ENCODE data around the gene ZBTB9.

ZBTB9 gene

GRCh38 chr6:33455051-33455450 lies 675 bp downstream of the ZBTB9 start:
- DNase-seq (no peak), ATAC-seq (ENCODE audit: insufficient read depth, low read depth) (no peak)
- H3K9me3 ChIP-seq (ENCODE audit: insufficient read depth, low read length, severe bottlenecking) = no peaks in the 10 kb centered on the region
- peaks cover 27% of the 10 kb centered on the region for H3K4me1 ChIP-seq (ENCODE audit: insufficient read depth, low read length)
- peak overlapping the region; percentile 94 for H2AFZ ChIP-seq (ENCODE audit: low read depth, low read length)
- H3K79me2 ChIP-seq (ENCODE audit: insufficient read depth, low read length) = peaks cover 27% of the 10 kb centered on the region
- H3K36me3 ChIP-seq (ENCODE audit: insufficient read depth, low read length) = peaks cover 21% of the 10 kb centered on the region
- peak overlapping the region; percentile 73 for H3K9ac ChIP-seq (ENCODE audit: low read depth, low read length)
- no peak for TF ChIP-seq EZH2 (IDR thresholded peaks at IDR 0.05; ENCODE audit: borderline replicate concordance, low read depth, low read length, severe bottlenecking)
- TF ChIP-seq CTCF (IDR thresholded peaks at IDR 0.05; ENCODE audit: borderline replicate concordance, extremely low read depth, low read length, poor library complexity, severe bottlenecking) = no peak
- peak overlapping the region; percentile 77 to 89; a peak in 3 of 4 replicates for H3K4me3 ChIP-seq (ENCODE audit: low read depth in 1 of 2, low read length in 2 of 2)
- H3K4me2 ChIP-seq (ENCODE audit: insufficient read depth, low read length) = peak overlapping the region; percentile 99
- no peaks in the 10 kb centered on the region for H3K27me3 ChIP-seq (ENCODE audit: insufficient read depth, low read length, poor library complexity)
- peak overlapping the region; percentile 82 for H3K27ac ChIP-seq (ENCODE audit: low read length)
- H4K20me1 ChIP-seq (ENCODE audit: insufficient read depth, low read length) = peaks cover 16% of the 10 kb centered on the region

- Histone ChIP-seq H2AFZ (ENCODE audit: low read depth, low read length) (no peak overlapping the region), H3K4me2 (ENCODE audit: insufficient read depth, low read length) (peak overlapping the region; percentile 99; the same call in 1 of the 2 replicates), H3K79me2 (ENCODE audit: insufficient read depth, low read length) (peaks cover 27% of the 10 kb centered on the region), H3K4me3 (ENCODE audit: low read depth in 1 of 2, low read length in 2 of 2) (no peak overlapping the region), H4K20me1 (ENCODE audit: insufficient read depth, low read length) (peaks cover 16% of the 10 kb centered on the region), H3K9ac (ENCODE audit: low read depth, low read length) (no peak overlapping the region), H3K36me3 (ENCODE audit: insufficient read depth, low read length) (peaks cover 20% of the 10 kb centered on the region), H3K4me1 (ENCODE audit: insufficient read depth, low read length) (peaks cover 27% of the 10 kb centered on the region), H3K9me3 (ENCODE audit: insufficient read depth, low read length, severe bottlenecking) (no peaks in the 10 kb centered on the region), H3K27ac (ENCODE audit: low read length) (no peak overlapping the region), H3K27me3 (ENCODE audit: insufficient read depth, low read length, poor library complexity) (no peaks in the 10 kb centered on the region)
- DNase-seq = no peak
- no peak for ATAC-seq (ENCODE audit: insufficient read depth, low read depth)
- TF ChIP-seq EZH2 (IDR thresholded peaks at IDR 0.05; ENCODE audit: borderline replicate concordance, low read depth, low read length, severe bottlenecking) = no peak
- TF ChIP-seq CTCF (IDR thresholded peaks at IDR 0.05; ENCODE audit: borderline replicate concordance, extremely low read depth, low read length, poor library complexity, severe bottlenecking) = no peak
Measured at GRCh38 chr6:33456156-33456555, 1.8 kb downstream of the ZBTB9 start.

GRCh38 chr6:33458676-33459075 lies 4.3 kb downstream of the ZBTB9 start:
- no peak overlapping the region for H3K27ac ChIP-seq (ENCODE audit: low read length)
- peaks cover 15% of the 10 kb centered on the region for H3K4me1 ChIP-seq (ENCODE audit: insufficient read depth, low read length)
- peaks cover 16% of the 10 kb centered on the region for H4K20me1 ChIP-seq (ENCODE audit: insufficient read depth, low read length)
- peaks cover 3% of the 10 kb centered on the region for H3K27me3 ChIP-seq (ENCODE audit: insufficient read depth, low read length, poor library complexity)
- no peak overlapping the region for H3K9ac ChIP-seq (ENCODE audit: low read depth, low read length)
- H3K79me2 ChIP-seq (ENCODE audit: insufficient read depth, low read length) = peaks cover 24% of the 10 kb centered on the region
- H3K4me2 ChIP-seq (ENCODE audit: insufficient read depth, low read length) = no peak overlapping the region
- DNase-seq = no peak
- H3K9me3 ChIP-seq (ENCODE audit: insufficient read depth, low read length, severe bottlenecking) = no peaks in the 10 kb centered on the region
- no peak overlapping the region for H3K4me3 ChIP-seq (ENCODE audit: low read depth in 1 of 2, low read length in 2 of 2)
- H2AFZ ChIP-seq (ENCODE audit: low read depth, low read length) = no peak overlapping the region
- H3K36me3 ChIP-seq (ENCODE audit: insufficient read depth, low read length) = peaks cover 16% of the 10 kb centered on the region
- no peak for ATAC-seq (ENCODE audit: insufficient read depth, low read depth)
- no peak for TF ChIP-seq CTCF (IDR thresholded peaks at IDR 0.05; ENCODE audit: borderline replicate concordance, extremely low read depth, low read length, poor library complexity, severe bottlenecking)
- no peak for TF ChIP-seq EZH2 (IDR thresholded peaks at IDR 0.05; ENCODE audit: borderline replicate concordance, low read depth, low read length, severe bottlenecking)

GRCh38 chr6:33459226-33459625 lies 4.8 kb downstream of the ZBTB9 start:
- H3K4me2 ChIP-seq (ENCODE audit: insufficient read depth, low read length) = no peak overlapping the region
- peaks cover 3% of the 10 kb centered on the region for H3K27me3 ChIP-seq (ENCODE audit: insufficient read depth, low read length, poor library complexity)
- H3K79me2 ChIP-seq (ENCODE audit: insufficient read depth, low read length) = peaks cover 19% of the 10 kb centered on the region
- no peak overlapping the region for H3K4me3 ChIP-seq (ENCODE audit: low read depth in 1 of 2, low read length in 2 of 2)
- DNase-seq = no peak
- no peak for TF ChIP-seq CTCF (IDR thresholded peaks at IDR 0.05; ENCODE audit: borderline replicate concordance, extremely low read depth, low read length, poor library complexity, severe bottlenecking)
- TF ChIP-seq EZH2 (IDR thresholded peaks at IDR 0.05; ENCODE audit: borderline replicate concordance, low read depth, low read length, severe bottlenecking) = no peak
- ATAC-seq (ENCODE audit: insufficient read depth, low read depth) = no peak
- H3K9ac ChIP-seq (ENCODE audit: low read depth, low read length) = no peak overlapping the region
- no peak overlapping the region for H2AFZ ChIP-seq (ENCODE audit: low read depth, low read length)
- H3K36me3 ChIP-seq (ENCODE audit: insufficient read depth, low read length) = peaks cover 16% of the 10 kb centered on the region
- H3K27ac ChIP-seq (ENCODE audit: low read length) = no peak overlapping the region
- H3K4me1 ChIP-seq (ENCODE audit: insufficient read depth, low read length) = peaks cover 14% of the 10 kb centered on the region
- H4K20me1 ChIP-seq (ENCODE audit: insufficient read depth, low read length) = peaks cover 16% of the 10 kb centered on the region
- no peaks in the 10 kb centered on the region for H3K9me3 ChIP-seq (ENCODE audit: insufficient read depth, low read length, severe bottlenecking)

Data from DND-41 (cell line).